Fibroblast of skin of right quadriceps (primary cell): ENCODE results near the gene FBLN5.
"Not testable (repeated sequence)": the region's sequence is repeated elsewhere in the genome, so short reads cannot be mapped to it uniquely, and the experiment has no call there.

Source experiments
- DNase-seq: peaks from one replicate; pipeline ENCODE4 v3.0.0-alpha.2; 2013

The FBLN5 gene

GRCh38 chr14:91882776-91883175 is 64.7 kb downstream of the FBLN5 start:
- no peak for DNase-seq

- DNase-seq, result no peak
Observed at GRCh38 chr14:91882369-91882768, 65.1 kb downstream of the FBLN5 start.

GRCh38 chr14:91879196-91879595 is 68.3 kb downstream of the FBLN5 start:
- no peak for DNase-seq

- no peak for DNase-seq
Observed at GRCh38 chr14:91878274-91878673, 69.2 kb downstream of the FBLN5 start.

GRCh38 chr14:91877376-91877915 is 70.0 kb downstream of the FBLN5 start:
- DNase-seq, result no peak

- no peak for DNase-seq
Observed at GRCh38 chr14:91876492-91876891, 71.0 kb downstream of the FBLN5 start.

GRCh38 chr14:91875525-91876286 is 71.8 kb downstream of the FBLN5 start:
- DNase-seq, result no peak

- DNase-seq, result peak; percentile 5
Observed at GRCh38 chr14:91873471-91874415, 73.8 kb downstream of the FBLN5 start.

GRCh38 chr14:91872517-91873470 is 74.7 kb downstream of the FBLN5 start:
- DNase-seq, result peak; percentile 43

- DNase-seq, result no peak
Observed at GRCh38 chr14:91872011-91872501, 75.4 kb downstream of the FBLN5 start.

GRCh38 chr14:91871401-91871800 is 76.1 kb downstream of the FBLN5 start:
- DNase-seq, result not testable (repeated sequence)

- no peak for DNase-seq
Observed at GRCh38 chr14:91870890-91871289, 76.6 kb downstream of the FBLN5 start.

GRCh38 chr14:91870001-91870400 is 77.5 kb downstream of the FBLN5 start:
- no peak for DNase-seq

GRCh38 chr14:91869556-91869955 is 77.9 kb downstream of the FBLN5 start:
- DNase-seq, result no peak

GRCh38 chr14:91867316-91867988 is 80.0 kb downstream of the FBLN5 start, which contains the start of gene TC2N:
Gene TC2N (minus strand): TSS chr14:91867536. CDS start chr14:91813769, 53,767 bp downstream.
- DNase-seq, result no peak

- DNase-seq, result no peak
Observed at GRCh38 chr14:91866511-91867295, 80.8 kb downstream of the FBLN5 start.

- DNase-seq, result peak; percentile 33
Observed at GRCh38 chr14:91866061-91866460, 81.4 kb downstream of the FBLN5 start.

- no peak for DNase-seq
Observed at GRCh38 chr14:91862417-91862816, 85.1 kb downstream of the FBLN5 start.

- no peak for DNase-seq
Observed at GRCh38 chr14:91861091-91861490, 86.4 kb downstream of the FBLN5 start.

- no peak for DNase-seq
Observed at GRCh38 chr14:91860238-91860637, 87.3 kb downstream of the FBLN5 start.
